Endothelial cell of umbilical vein (primary cell): ENCODE results near the gene TSN. TPM values are rescaled to one million over a fixed set of nuclear protein-coding genes. Genes with fewer than 3 reads are reported as not detected.
"Not testable (repeated sequence)": the region's sequence is repeated elsewhere in the genome, so short reads cannot be mapped to it uniquely, and the experiment has no call there.

ENCODE experiments used
- BruUV-seq: library from RNA; stranded (reverse); fragments of 400-500 nt; replicated peaks from 2 replicates; lab custom pipeline; 2021; lab: Mats Ljungman, UMichigan
- CTCF ChIA-PET: fragments of 300-600, 350-600 bp; sonication (Branson Sonifier 250); formaldehyde crosslinking; loops from one replicate; lab custom pipeline; 2021; ENCODE audit warnings: antibody characterized with exemption, inconsistent platforms; lab: Charles Lee
- POLR2A ChIA-PET: fragments of 300-600, 350-600 bp; sonication (Branson Sonifier 250); formaldehyde crosslinking; loops from one replicate; lab custom pipeline; 2021; ENCODE audit warnings: antibody characterized with exemption, inconsistent platforms; lab: Charles Lee
- DNase-seq: peaks from one replicate; pipeline ENCODE4 v3.0.0-alpha.2; 2011; ENCODE audit warnings: low read depth, low spot score
- FAIRE-seq: peaks from 2 replicates; lab custom pipeline; 2011; peaks lifted over from hg19 to GRCh38; lab: Jason Lieb, UNC
- H2AFZ ChIP-seq: 2 replicates; pipeline ENCODE4 v1.6.0; 2012; ENCODE audit warnings: low read depth, low read length, control low read depth, inconsistent platforms
- H3K27ac ChIP-seq: 2 replicates; pipeline ENCODE4 v1.5.1; 2011; ENCODE audit warnings: low read depth, mild to moderate bottlenecking, control low read depth, low read length, moderate library complexity; ENCODE audit not compliant: insufficient read depth
- H3K27me3 ChIP-seq, 2 experiments: 2 replicates each; pipeline versions ENCODE4 v1.6.0 to v1.6.1; 2011; ENCODE audit warnings: low read length in 2 of 2, mixed read lengths in 1 of 2; ENCODE audit not compliant: control insufficient read depth in 2 of 2, insufficient read depth in 2 of 2
- H3K36me3 ChIP-seq, 2 experiments: 2 replicates in 1 of 2; 3 replicates in 1 of 2; pipeline ENCODE4 v1.5.1; 2011; ENCODE audit warnings: low read length in 2 of 2, mild to moderate bottlenecking in 1 of 2, moderate library complexity in 1 of 2; ENCODE audit not compliant: control insufficient read depth in 2 of 2, insufficient read depth in 2 of 2; ENCODE audit errors: extremely low read depth in 1 of 2
- H3K4me1 ChIP-seq: 3 replicates; pipeline ENCODE4 v1.5.1; 2011; ENCODE audit warnings: mild to moderate bottlenecking, low read length; ENCODE audit not compliant: control insufficient read depth, insufficient read depth; ENCODE audit errors: extremely low read depth
- H3K4me2 ChIP-seq: 2 replicates; pipeline ENCODE4 v1.6.1; 2011; ENCODE audit warnings: low read length, control low read depth, mixed read lengths; ENCODE audit not compliant: insufficient read depth
- H3K4me3 ChIP-seq, 3 experiments: fragments of 200-600 bp in 1 of 3; sonication (generic), shearing (Covaris generic) in 1 of 3; replicated peaks in 1 of 3; 2 replicates each; pipeline ENCODE4 v1.5.1; 2011 to 2016; ENCODE audit warnings: control low read depth in 3 of 3, low read length in 3 of 3, mild to moderate bottlenecking in 2 of 3, inconsistent platforms in 1 of 3, low read depth in 1 of 3, moderate library complexity in 1 of 3; ENCODE audit not compliant: insufficient read depth in 1 of 3
- H3K79me2 ChIP-seq: 2 replicates; pipeline ENCODE4 v1.6.0; 2012; ENCODE audit warnings: low read length, inconsistent platforms; ENCODE audit not compliant: control insufficient read depth, insufficient read depth
- H3K9ac ChIP-seq: replicated peaks from 2 replicates; pipeline ENCODE3; 2011; ENCODE audit warnings: low read length, control low read depth; ENCODE audit not compliant: insufficient read depth; ENCODE audit errors: extremely low read depth
- H3K9me1 ChIP-seq: replicated peaks from 3 replicates; pipeline ENCODE4 v1.6.0; 2011; ENCODE audit warnings: mild to moderate bottlenecking, low read length; ENCODE audit not compliant: control insufficient read depth, insufficient read depth; ENCODE audit errors: extremely low read depth
- H3K9me3 ChIP-seq: replicated peaks from 2 replicates; pipeline ENCODE4 v1.5.1; 2012; ENCODE audit warnings: low read length, inconsistent platforms; ENCODE audit not compliant: control insufficient read depth, insufficient read depth
- H4K20me1 ChIP-seq: replicated peaks from 2 replicates; pipeline ENCODE3; 2011; ENCODE audit warnings: mild to moderate bottlenecking, low read length; ENCODE audit not compliant: control insufficient read depth, insufficient read depth; ENCODE audit errors: extremely low read depth
- dilution Hi-C: fragments of 300-500 bp; cut with MboI; formaldehyde crosslinking; loops from one replicate; pipeline ENCODE4 v1.15.0; 2019; ENCODE audit warnings: low sequenced_read_pairs; ENCODE audit not compliant: extremely low pct_ligation_motif_present
- intact Hi-C: fragments of 100-400 bp; cut with micrococcal nuclease; formaldehyde crosslinking; loops from one replicate; pipeline ENCODE4 v1.10.0; 2022
- polyA plus RNA-seq, 4 experiments: library from polyadenylated mRNA; depleted of rRNA in 3 of 4; stranded (reverse) in 3 of 4; unstranded in 1 of 4; fragments of >200 nt; gene quantifications; 2 replicates each; pipeline versions ENCODE4 v1.2.1 to v1.2.3, GENCODE V29; 2011 to 2012; ENCODE audit warnings: missing spikeins in 1 of 4
- total RNA-seq: library from RNA; stranded (reverse); gene quantifications from 2 replicates; pipeline ENCODE4 v1.2.3, GENCODE V29; 2021
- TF ChIP-seq, protein P1 (sequence below), 2 donors: IDR thresholded peaks; 1 replicate in 1 of 2; 2 replicates in 1 of 2; pipeline ENCODE4 v1.5.1; 2011; ENCODE audit warnings: low read length in 2 of 2, mild to moderate bottlenecking in 2 of 2, moderate library complexity in 2 of 2, control low read depth in 1 of 2, inconsistent platforms in 1 of 2, low read depth in 1 of 2; ENCODE audit not compliant: insufficient read depth in 1 of 2; ENCODE audit errors: extremely low read depth in 1 of 2
- TF ChIP-seq, protein P2 (sequence below): IDR thresholded peaks from 2 replicates; pipeline ENCODE4 v1.6.1; 2011; ENCODE audit not compliant: insufficient read depth, insufficient read length

Gene TSN
- total and polyA plus RNA-seq, 2 donors (not counting 3 experiments of a cell fraction or from before 2014, with no cell fraction given): 33.2 to 76.1 TPM

DNA sequence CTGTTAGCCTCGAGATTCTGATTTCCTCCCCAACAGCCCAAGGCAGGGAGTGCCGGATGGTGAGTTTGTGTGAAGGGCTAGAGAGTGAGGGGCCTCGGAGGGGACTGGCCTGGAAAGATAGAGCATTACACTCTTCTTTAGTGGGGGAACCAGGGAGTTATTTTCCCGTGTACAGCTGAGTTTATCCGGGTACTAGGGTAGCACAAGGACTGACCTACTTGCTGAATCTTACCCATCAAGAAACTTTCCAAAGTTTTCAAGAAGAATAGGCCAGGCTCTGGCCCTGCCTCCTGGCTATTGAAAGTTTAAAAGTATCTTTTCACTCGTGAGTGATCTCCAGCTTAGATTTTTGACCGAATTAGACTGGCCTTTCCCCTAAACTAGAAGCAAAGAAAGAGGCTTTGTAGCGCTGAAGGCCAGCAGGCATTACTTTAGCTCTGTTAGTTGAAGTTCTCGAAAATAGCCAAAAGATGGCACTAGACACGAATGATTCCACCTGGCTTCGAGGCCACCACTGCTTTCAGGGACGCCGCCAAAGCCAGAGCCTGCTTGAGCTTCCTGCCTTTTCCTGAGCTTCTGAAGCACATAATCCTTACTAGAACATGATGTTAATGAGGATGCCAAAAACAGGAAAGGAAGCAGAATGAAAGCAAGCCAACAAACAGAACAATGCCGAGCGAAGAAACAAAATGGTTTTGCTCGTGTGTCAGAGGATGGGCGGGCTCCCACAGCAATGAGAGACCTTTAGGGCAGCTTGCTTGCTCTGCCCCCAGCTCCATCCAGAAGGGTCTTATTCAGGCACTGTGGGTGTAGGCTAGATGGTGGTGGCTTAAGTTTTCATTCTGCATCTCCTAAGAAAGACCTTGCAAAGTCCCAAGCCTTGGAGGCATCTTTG, 55.8 kb downstream of the TSN start:
- Histone ChIP-seq H3K9me1 (no peaks in the 10 kb centered on the region), H3K4me2 (no peak overlapping the region), H4K20me1 (no peaks in the 10 kb centered on the region), H3K9ac (no peak overlapping the region), H3K9me3 (no peaks in the 10 kb centered on the region), H3K4me1 (no peaks in the 10 kb centered on the region), H3K36me3 (no peaks in the 10 kb centered on the region), H3K27me3 (peaks cover 0 to 2% of the 10 kb centered on the region in 2 experiments), H3K4me3 (no peak overlapping the region), H3K27ac (no peak overlapping the region), H3K79me2 (no peaks in the 10 kb centered on the region), H2AFZ (peak overlapping the region; percentile 13)
- ChIA-PET CTCF (interaction anchor here (0.7 to 1.6 kb wide), 18 partner anchors 9 to 431 kb away, joined by 3 to 16 read pairs (median 3); no protein-coding TSS in a partner anchor), POLR2A (no interaction called here)
- FAIRE-seq (peak; percentile 97), DNase-seq (peak; percentile 62)
- dilution Hi-C loops: no loop called here
- TF ChIP-seq, protein P1, sequence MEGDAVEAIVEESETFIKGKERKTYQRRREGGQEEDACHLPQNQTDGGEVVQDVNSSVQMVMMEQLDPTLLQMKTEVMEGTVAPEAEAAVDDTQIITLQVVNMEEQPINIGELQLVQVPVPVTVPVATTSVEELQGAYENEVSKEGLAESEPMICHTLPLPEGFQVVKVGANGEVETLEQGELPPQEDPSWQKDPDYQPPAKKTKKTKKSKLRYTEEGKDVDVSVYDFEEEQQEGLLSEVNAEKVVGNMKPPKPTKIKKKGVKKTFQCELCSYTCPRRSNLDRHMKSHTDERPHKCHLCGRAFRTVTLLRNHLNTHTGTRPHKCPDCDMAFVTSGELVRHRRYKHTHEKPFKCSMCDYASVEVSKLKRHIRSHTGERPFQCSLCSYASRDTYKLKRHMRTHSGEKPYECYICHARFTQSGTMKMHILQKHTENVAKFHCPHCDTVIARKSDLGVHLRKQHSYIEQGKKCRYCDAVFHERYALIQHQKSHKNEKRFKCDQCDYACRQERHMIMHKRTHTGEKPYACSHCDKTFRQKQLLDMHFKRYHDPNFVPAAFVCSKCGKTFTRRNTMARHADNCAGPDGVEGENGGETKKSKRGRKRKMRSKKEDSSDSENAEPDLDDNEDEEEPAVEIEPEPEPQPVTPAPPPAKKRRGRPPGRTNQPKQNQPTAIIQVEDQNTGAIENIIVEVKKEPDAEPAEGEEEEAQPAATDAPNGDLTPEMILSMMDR (IDR thresholded peaks at IDR 0.05; ENCODE audit: extremely low read depth in 1 of 2, insufficient read depth in 1 of 2, low read depth in 1 of 2, low read length in 2 of 2): peak; percentile 50 to 61
- TF ChIP-seq, protein P2, sequence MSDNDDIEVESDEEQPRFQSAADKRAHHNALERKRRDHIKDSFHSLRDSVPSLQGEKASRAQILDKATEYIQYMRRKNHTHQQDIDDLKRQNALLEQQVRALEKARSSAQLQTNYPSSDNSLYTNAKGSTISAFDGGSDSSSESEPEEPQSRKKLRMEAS: no peak
- intact Hi-C loops: no loop called here
- no TSS peak for BruUV-seq

DNA sequence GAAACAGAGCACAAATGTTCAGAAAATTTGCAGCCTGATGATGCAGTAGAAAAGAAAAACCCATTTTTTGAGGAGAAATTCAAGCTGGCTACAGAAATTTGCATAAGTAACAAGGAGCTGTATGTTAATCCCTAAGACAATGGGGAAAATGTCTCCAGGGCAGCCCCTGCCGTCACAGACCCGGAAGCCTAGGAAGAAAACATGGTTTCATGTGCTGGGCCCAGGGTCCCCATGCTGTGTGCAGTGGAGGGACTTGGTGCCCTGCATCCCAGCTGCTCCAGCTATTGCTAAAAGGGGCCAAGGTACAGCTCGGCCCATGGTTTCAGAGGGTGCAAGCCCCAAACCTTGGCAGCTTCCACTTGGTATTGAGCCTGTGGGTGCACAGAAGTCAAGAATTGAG, 57.6 kb downstream of the TSN start:
- H3K79me2 ChIP-seq, intact Hi-C loops, H3K9ac ChIP-seq, dilution Hi-C loops, H3K4me2 ChIP-seq, H3K4me1 ChIP-seq, H3K9me1 ChIP-seq, H3K27me3 ChIP-seq, POLR2A ChIA-PET, H3K36me3 ChIP-seq, H3K4me3 ChIP-seq, H4K20me1 ChIP-seq, H3K27ac ChIP-seq, BruUV-seq, DNase-seq, H2AFZ ChIP-seq, FAIRE-seq, H3K9me3 ChIP-seq: not testable (repeated sequence)
- CTCF ChIA-PET: interaction anchor here (1.1 kb wide), 1 partner anchor 283 kb away, joined by 3 read pairs; the partner anchor contains the start of gene RNU4ATAC
